PC-3 (cell line): ENCODE data around the gene KIF1B.

Source experiments
- EZH2 ChIP-seq: fragments of 300-600 bp; sonication (generic); IDR thresholded peaks from one replicate; pipeline ENCODE4 v1.6.1; 2017; ENCODE audit warnings: antibody characterized with exemption, mild to moderate bottlenecking, low read length; ENCODE audit not compliant: unreplicated experiment
- EZH2phosphoT487 ChIP-seq: fragments of 300-600 bp; sonication (generic); IDR thresholded peaks from 2 replicates; pipeline ENCODE4 v1.6.1; 2018; ENCODE audit warnings: mild to moderate bottlenecking, antibody characterized with exemption, low read length, borderline replicate concordance
- TF ChIP-seq, protein P1 (sequence below): fragments of 300-600 bp; sonication (generic); conservative IDR thresholded peaks from 2 replicates; pipeline ENCODE4 v1.5.1; 2017; ENCODE audit warnings: antibody characterized with exemption, low read depth, mild to moderate bottlenecking, low read length

DNA sequence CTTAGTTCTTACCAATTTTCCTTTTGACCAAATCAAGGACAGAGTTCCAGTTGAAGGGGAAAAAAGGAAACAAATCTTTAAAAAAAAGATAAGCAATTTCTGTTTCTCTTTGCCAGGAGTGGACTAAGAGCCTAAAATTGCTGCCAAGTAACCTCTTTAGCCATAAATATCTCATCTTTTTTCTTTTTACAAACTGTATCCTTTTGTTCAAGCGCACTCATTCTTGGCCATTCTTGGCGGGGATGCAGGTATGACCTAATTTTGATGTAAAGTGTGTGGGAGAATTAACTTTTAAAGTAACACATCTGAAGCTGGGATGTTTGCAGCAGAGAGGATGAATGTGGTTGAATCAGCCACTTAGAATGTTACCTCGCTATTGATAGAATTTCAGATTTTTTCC lies 13.4 kb upstream of the KIF1B start:
- TF ChIP-seq, protein P1, sequence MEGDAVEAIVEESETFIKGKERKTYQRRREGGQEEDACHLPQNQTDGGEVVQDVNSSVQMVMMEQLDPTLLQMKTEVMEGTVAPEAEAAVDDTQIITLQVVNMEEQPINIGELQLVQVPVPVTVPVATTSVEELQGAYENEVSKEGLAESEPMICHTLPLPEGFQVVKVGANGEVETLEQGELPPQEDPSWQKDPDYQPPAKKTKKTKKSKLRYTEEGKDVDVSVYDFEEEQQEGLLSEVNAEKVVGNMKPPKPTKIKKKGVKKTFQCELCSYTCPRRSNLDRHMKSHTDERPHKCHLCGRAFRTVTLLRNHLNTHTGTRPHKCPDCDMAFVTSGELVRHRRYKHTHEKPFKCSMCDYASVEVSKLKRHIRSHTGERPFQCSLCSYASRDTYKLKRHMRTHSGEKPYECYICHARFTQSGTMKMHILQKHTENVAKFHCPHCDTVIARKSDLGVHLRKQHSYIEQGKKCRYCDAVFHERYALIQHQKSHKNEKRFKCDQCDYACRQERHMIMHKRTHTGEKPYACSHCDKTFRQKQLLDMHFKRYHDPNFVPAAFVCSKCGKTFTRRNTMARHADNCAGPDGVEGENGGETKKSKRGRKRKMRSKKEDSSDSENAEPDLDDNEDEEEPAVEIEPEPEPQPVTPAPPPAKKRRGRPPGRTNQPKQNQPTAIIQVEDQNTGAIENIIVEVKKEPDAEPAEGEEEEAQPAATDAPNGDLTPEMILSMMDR: no peak
- TF ChIP-seq EZH2 (no peak), EZH2phosphoT487 (no peak)
